ENCODE results near the gene KRT36. TPM values are rescaled to one million over a fixed set of nuclear protein-coding genes. Genes with fewer than 3 reads are reported as not detected.
A peak's percentile ranks its signal among the peaks of the same experiment; 100 is the strongest.

Gene KRT36
- total RNA-seq, 1 experiment from 2014 or later, result not detected

GRCh38 chr17:41510251-41511065 is 20.7 kb upstream of the KRT36 start:
- CTCF ChIA-PET, result interaction anchor here (0.6 kb wide), 1 partner anchor 20 kb away, joined by 3 read pairs; no protein-coding TSS in a partner anchor
- ATAC-seq (peak; percentile 15; the same call in 1 of the 2 replicates), DNase-seq (no peak)
- Histone ChIP-seq H3F3A (ENCODE audit: low read length, unreplicated experiment) (no peaks in the 10 kb centered on the region), H3K4me2 (ENCODE audit: low read length) (peak overlapping the region; percentile 32; the same call in 1 of the 2 replicates), H3K4me1 (ENCODE audit: insufficient read depth, low read length) (peaks cover 13% of the 10 kb centered on the region), H3K9ac (ENCODE audit: low read length) (no peak overlapping the region), H3K9me3 (ENCODE audit: low read length) (no peaks in the 10 kb centered on the region), H3K9me2 (replicated peaks; ENCODE audit: low read length) (no peaks in the 10 kb centered on the region), H3K4me3 (ENCODE audit: low read length) (no peak overlapping the region), H4K20me1 (ENCODE audit: low read length) (no peaks in the 10 kb centered on the region), H2AFZ (ENCODE audit: low read length) (no peak overlapping the region), H3K27me3 (ENCODE audit: low read length) (no peaks in the 10 kb centered on the region), H3K36me3 (ENCODE audit: low read depth, low read length) (no peaks in the 10 kb centered on the region), H3K27ac (ENCODE audit: low read length) (no peak overlapping the region), H3K79me2 (ENCODE audit: low read length) (no peaks in the 10 kb centered on the region)
- POLR2A ChIA-PET (ENCODE audit: unreplicated experiment), result interaction anchor here (0.7 kb wide), 1 partner anchor 253 kb away, joined by 3 read pairs; no protein-coding TSS in a partner anchor
- no peak for TF ChIP-seq EZH2 (IDR thresholded peaks at IDR 0.05; ENCODE audit: low read length, unreplicated experiment)
- TF ChIP-seq EZH2phosphoT487 (IDR thresholded peaks at IDR 0.05; ENCODE audit: borderline replicate concordance, low read length), result no peak
- TF ChIP-seq CTCF (conservative IDR thresholded peaks at IDR 0.05; ENCODE audit: low read depth, low read length), result no peak
- no TSS peak for BruUV-seq (replicated peaks)
- intact Hi-C loops (cut with micrococcal nuclease), result loop anchor here (10.0 kb wide), 1 partner anchor 706 kb away; no protein-coding TSS in a partner anchor

- Histone ChIP-seq H3K9ac (ENCODE audit: low read length) (no peak overlapping the region), H3K79me2 (ENCODE audit: low read length) (no peaks in the 10 kb centered on the region), H3K36me3 (ENCODE audit: low read depth, low read length) (no peaks in the 10 kb centered on the region), H3K9me3 (ENCODE audit: low read length) (no peaks in the 10 kb centered on the region), H3K27me3 (ENCODE audit: low read length) (no peaks in the 10 kb centered on the region), H3K4me1 (ENCODE audit: insufficient read depth, low read length) (peaks cover 13% of the 10 kb centered on the region), H4K20me1 (ENCODE audit: low read length) (no peaks in the 10 kb centered on the region), H3K9me2 (replicated peaks; ENCODE audit: low read length) (no peaks in the 10 kb centered on the region), H3K27ac (ENCODE audit: low read length) (no peak overlapping the region), H3K4me3 (ENCODE audit: low read length) (no peak overlapping the region), H2AFZ (ENCODE audit: low read length) (no peak overlapping the region), H3K4me2 (ENCODE audit: low read length) (no peak overlapping the region), H3F3A (ENCODE audit: low read length, unreplicated experiment) (no peaks in the 10 kb centered on the region)
- TF ChIP-seq CTCF (conservative IDR thresholded peaks at IDR 0.05; ENCODE audit: low read depth, low read length), result no peak
- CTCF ChIA-PET, result no interaction called here
- POLR2A ChIA-PET (ENCODE audit: unreplicated experiment), result no interaction called here
- BruUV-seq (replicated peaks), result no TSS peak
- intact Hi-C loops (cut with micrococcal nuclease), result no loop called here
- ATAC-seq, result no peak
- DNase-seq, result no peak
Observed at GRCh38 chr17:41507315-41507880, 17.7 kb upstream of the KRT36 start.
